Measurements from ENCODE around the gene MTCH1. TPM values are rescaled to one million over a fixed set of nuclear protein-coding genes. Genes with fewer than 3 reads are reported as not detected.

MTCH1 gene
- total RNA-seq, 1 experiment from 2014 or later, result 204 TPM

- Mint-ChIP-seq H3K9me3 (no peaks in the 10 kb centered on the region), H3K4me3 (no peak overlapping the region), H3K36me3 (no peaks in the 10 kb centered on the region), H3K27me3 (ENCODE audit: low read depth) (no peaks in the 10 kb centered on the region), H3K4me1 (peaks cover 7% of the 10 kb centered on the region; the same call in 1 of the 2 replicates), H3K27ac (no peak overlapping the region)
- ChIA-PET CTCF (no interaction called here), POLR2A (no interaction called here)
- no peak for TF ChIP-seq TEAD1 (CRISPR knock-in tag; IDR thresholded peaks at IDR 0.05)
- no peak for TF ChIP-seq TCF7 (CRISPR knock-in tag; IDR thresholded peaks at IDR 0.05; ENCODE audit: low read depth)
- no peak for TF ChIP-seq ZNF512 (CRISPR knock-in tag; IDR thresholded peaks at IDR 0.05; ENCODE audit: borderline replicate concordance)
- TF ChIP-seq, protein P1, sequence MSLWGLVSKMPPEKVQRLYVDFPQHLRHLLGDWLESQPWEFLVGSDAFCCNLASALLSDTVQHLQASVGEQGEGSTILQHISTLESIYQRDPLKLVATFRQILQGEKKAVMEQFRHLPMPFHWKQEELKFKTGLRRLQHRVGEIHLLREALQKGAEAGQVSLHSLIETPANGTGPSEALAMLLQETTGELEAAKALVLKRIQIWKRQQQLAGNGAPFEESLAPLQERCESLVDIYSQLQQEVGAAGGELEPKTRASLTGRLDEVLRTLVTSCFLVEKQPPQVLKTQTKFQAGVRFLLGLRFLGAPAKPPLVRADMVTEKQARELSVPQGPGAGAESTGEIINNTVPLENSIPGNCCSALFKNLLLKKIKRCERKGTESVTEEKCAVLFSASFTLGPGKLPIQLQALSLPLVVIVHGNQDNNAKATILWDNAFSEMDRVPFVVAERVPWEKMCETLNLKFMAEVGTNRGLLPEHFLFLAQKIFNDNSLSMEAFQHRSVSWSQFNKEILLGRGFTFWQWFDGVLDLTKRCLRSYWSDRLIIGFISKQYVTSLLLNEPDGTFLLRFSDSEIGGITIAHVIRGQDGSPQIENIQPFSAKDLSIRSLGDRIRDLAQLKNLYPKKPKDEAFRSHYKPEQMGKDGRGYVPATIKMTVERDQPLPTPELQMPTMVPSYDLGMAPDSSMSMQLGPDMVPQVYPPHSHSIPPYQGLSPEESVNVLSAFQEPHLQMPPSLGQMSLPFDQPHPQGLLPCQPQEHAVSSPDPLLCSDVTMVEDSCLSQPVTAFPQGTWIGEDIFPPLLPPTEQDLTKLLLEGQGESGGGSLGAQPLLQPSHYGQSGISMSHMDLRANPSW (CRISPR knock-in tag; conservative IDR thresholded peaks at IDR 0.05; ENCODE audit: low read depth), result no peak
- TF ChIP-seq FOXJ3 (CRISPR knock-in tag; IDR thresholded peaks at IDR 0.05; ENCODE audit: borderline replicate concordance), result no peak
- TF ChIP-seq, protein P2, sequence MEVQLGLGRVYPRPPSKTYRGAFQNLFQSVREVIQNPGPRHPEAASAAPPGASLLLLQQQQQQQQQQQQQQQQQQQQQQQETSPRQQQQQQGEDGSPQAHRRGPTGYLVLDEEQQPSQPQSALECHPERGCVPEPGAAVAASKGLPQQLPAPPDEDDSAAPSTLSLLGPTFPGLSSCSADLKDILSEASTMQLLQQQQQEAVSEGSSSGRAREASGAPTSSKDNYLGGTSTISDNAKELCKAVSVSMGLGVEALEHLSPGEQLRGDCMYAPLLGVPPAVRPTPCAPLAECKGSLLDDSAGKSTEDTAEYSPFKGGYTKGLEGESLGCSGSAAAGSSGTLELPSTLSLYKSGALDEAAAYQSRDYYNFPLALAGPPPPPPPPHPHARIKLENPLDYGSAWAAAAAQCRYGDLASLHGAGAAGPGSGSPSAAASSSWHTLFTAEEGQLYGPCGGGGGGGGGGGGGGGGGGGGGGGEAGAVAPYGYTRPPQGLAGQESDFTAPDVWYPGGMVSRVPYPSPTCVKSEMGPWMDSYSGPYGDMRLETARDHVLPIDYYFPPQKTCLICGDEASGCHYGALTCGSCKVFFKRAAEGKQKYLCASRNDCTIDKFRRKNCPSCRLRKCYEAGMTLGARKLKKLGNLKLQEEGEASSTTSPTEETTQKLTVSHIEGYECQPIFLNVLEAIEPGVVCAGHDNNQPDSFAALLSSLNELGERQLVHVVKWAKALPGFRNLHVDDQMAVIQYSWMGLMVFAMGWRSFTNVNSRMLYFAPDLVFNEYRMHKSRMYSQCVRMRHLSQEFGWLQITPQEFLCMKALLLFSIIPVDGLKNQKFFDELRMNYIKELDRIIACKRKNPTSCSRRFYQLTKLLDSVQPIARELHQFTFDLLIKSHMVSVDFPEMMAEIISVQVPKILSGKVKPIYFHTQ (CRISPR knock-in tag; IDR thresholded peaks at IDR 0.05), result no peak
- TF ChIP-seq NFATC4 (CRISPR knock-in tag; IDR thresholded peaks at IDR 0.05), result no peak
- no peak for TF ChIP-seq IRF1 (CRISPR knock-in tag; IDR thresholded peaks at IDR 0.05)
- no peak for TF ChIP-seq GABPB1 (CRISPR knock-in tag; IDR thresholded peaks at IDR 0.05)
- no peak for TF ChIP-seq MLX (CRISPR knock-in tag; IDR thresholded peaks at IDR 0.05)
- TF ChIP-seq MYBL2 (CRISPR knock-in tag; IDR thresholded peaks at IDR 0.05), result no peak
- TF ChIP-seq ATF2 (CRISPR knock-in tag; IDR thresholded peaks at IDR 0.05; ENCODE audit: borderline replicate concordance, low read depth), result no peak
- TF ChIP-seq CBFB (CRISPR knock-in tag; IDR thresholded peaks at IDR 0.05; ENCODE audit: low read depth), result no peak
- TF ChIP-seq, protein P3, sequence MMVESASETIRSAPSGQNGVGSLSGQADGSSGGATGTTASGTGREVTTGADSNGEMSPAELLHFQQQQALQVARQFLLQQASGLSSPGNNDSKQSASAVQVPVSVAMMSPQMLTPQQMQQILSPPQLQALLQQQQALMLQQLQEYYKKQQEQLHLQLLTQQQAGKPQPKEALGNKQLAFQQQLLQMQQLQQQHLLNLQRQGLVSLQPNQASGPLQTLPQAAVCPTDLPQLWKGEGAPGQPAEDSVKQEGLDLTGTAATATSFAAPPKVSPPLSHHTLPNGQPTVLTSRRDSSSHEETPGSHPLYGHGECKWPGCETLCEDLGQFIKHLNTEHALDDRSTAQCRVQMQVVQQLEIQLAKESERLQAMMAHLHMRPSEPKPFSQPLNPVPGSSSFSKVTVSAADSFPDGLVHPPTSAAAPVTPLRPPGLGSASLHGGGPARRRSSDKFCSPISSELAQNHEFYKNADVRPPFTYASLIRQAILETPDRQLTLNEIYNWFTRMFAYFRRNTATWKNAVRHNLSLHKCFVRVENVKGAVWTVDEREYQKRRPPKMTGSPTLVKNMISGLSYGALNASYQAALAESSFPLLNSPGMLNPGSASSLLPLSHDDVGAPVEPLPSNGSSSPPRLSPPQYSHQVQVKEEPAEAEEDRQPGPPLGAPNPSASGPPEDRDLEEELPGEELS (CRISPR knock-in tag; IDR thresholded peaks at IDR 0.05), result no peak
- TF ChIP-seq, protein P4, sequence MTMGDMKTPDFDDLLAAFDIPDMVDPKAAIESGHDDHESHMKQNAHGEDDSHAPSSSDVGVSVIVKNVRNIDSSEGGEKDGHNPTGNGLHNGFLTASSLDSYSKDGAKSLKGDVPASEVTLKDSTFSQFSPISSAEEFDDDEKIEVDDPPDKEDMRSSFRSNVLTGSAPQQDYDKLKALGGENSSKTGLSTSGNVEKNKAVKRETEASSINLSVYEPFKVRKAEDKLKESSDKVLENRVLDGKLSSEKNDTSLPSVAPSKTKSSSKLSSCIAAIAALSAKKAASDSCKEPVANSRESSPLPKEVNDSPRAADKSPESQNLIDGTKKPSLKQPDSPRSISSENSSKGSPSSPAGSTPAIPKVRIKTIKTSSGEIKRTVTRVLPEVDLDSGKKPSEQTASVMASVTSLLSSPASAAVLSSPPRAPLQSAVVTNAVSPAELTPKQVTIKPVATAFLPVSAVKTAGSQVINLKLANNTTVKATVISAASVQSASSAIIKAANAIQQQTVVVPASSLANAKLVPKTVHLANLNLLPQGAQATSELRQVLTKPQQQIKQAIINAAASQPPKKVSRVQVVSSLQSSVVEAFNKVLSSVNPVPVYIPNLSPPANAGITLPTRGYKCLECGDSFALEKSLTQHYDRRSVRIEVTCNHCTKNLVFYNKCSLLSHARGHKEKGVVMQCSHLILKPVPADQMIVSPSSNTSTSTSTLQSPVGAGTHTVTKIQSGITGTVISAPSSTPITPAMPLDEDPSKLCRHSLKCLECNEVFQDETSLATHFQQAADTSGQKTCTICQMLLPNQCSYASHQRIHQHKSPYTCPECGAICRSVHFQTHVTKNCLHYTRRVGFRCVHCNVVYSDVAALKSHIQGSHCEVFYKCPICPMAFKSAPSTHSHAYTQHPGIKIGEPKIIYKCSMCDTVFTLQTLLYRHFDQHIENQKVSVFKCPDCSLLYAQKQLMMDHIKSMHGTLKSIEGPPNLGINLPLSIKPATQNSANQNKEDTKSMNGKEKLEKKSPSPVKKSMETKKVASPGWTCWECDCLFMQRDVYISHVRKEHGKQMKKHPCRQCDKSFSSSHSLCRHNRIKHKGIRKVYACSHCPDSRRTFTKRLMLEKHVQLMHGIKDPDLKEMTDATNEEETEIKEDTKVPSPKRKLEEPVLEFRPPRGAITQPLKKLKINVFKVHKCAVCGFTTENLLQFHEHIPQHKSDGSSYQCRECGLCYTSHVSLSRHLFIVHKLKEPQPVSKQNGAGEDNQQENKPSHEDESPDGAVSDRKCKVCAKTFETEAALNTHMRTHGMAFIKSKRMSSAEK (CRISPR knock-in tag; IDR thresholded peaks at IDR 0.05; ENCODE audit: borderline replicate concordance), result no peak
- no peak for TF ChIP-seq ZSCAN18 (CRISPR knock-in tag; IDR thresholded peaks at IDR 0.05)
- no peak for TF ChIP-seq ZNF232 (CRISPR knock-in tag; IDR thresholded peaks at IDR 0.05)
- DNase-seq (ENCODE audit: low spot score) (no peak), ATAC-seq (no peak)
These were observed 28.7 kb upstream of the MTCH1 start for GRCh38 chr6:37014667-37015066.
